ENCODE data around the gene CPNE6. TPM values are rescaled to one million over a fixed set of nuclear protein-coding genes. Genes with fewer than 3 reads are reported as not detected.
A peak's percentile ranks its signal among the peaks of the same experiment; 100 is the strongest.

Gene CPNE6
- total and polyA plus RNA-seq, 2 of the 8 experiments (the other 6 are each of a cell fraction or from before 2014, with no cell fraction given): 0.05 TPM; not detected in 1

- peaks cover 0 to 2% of the 10 kb centered on the region in 2 experiments for H4K20me1 ChIP-seq (replicated peaks in 1 of 2; ENCODE audit: control insufficient read depth in 1 of 2, insufficient read depth in 2 of 2, low read length in 2 of 2)
- H3K14ac ChIP-seq (ENCODE audit: insufficient read length): no peak overlapping the region
- peak overlapping the region; percentile 89 to 99 for H3K4me2 ChIP-seq (ENCODE audit: insufficient read depth in 1 of 2, low read depth in 2 of 2, low read length in 2 of 2)
- DNase-seq (ENCODE audit: low read depth in 1 of 2, low spot score in 2 of 2) (peak in 1 of 2 experiments; percentile 77), FAIRE-seq (no peak)
- H3K9ac ChIP-seq (replicated peaks in 1 of 4; ENCODE audit: extremely low read depth in 1 of 4, low read depth in 3 of 4, low read length in 3 of 4): peak overlapping the region in 3 of 4 experiments; percentile 38 to 65 (median 46); a peak in 6 of 7 replicates
- H3K36me3 ChIP-seq (ENCODE audit: control insufficient read depth in 2 of 4, insufficient read depth in 4 of 4, low read length in 3 of 4): no peaks in the 10 kb centered on the region
- peaks cover 9% of the 10 kb centered on the region for H3K23me2 ChIP-seq (ENCODE audit: low read depth, low read length)
- peak overlapping the region; percentile 60; the same call in 1 of the 2 replicates for H2BK5ac ChIP-seq (ENCODE audit: low read depth, low read length)
- H3K27me3 ChIP-seq (replicated peaks in 1 of 4; ENCODE audit: control insufficient read depth in 3 of 4, extremely low read depth in 1 of 4, insufficient read depth in 3 of 4, low read length in 3 of 4): no peaks in the 10 kb centered on the region; a peak in 1 of 7 replicates
- POLR2A ChIA-PET (ENCODE audit: partially characterized antibody): interaction anchor here (0.7 to 8.0 kb wide), 15 partner anchors 10 to 472 kb away, joined by 3 to 57 read pairs (median 3); partner anchors contain the start of genes DCAF11, JPH4, NRL and PCK2
- peak overlapping the region; percentile 48 for H3K18ac ChIP-seq (ENCODE audit: extremely low read depth, low read length)
- H3K56ac ChIP-seq (replicated peaks; ENCODE audit: insufficient read length, low read depth, low read length): no peak overlapping the region
- H2BK120ac ChIP-seq (replicated peaks; ENCODE audit: low read depth, low read length): no peak overlapping the region
- no peak overlapping the region for H3K4ac ChIP-seq (replicated peaks; ENCODE audit: insufficient read length, low read depth, low read length)
- peak overlapping the region; percentile 97; the same call in 1 of the 2 replicates for H4K8ac ChIP-seq (ENCODE audit: extremely low read depth, insufficient read depth, low read length)
- no peak overlapping the region for H3K27ac ChIP-seq (ENCODE audit: low read depth, low read length)
- 0 out of 2 replicates have a peak overlapping the region, but pooled peaks have one; percentile 50 for H2BK12ac ChIP-seq (ENCODE audit: low read depth, low read length)
- H3K4me3 ChIP-seq (ENCODE audit: extremely low read depth in 1 of 4, insufficient read depth in 2 of 4, low read depth in 3 of 4, low read length in 4 of 4): peak overlapping the region; percentile 56 to 82 (median 80)
- WGBS, 2 experiments (ENCODE audit: extremely low coverage in 1 of 2, insufficient coverage in 1 of 2, insufficient read length in 1 of 2, insufficient replicate concordance in 2 of 2, low coverage in 1 of 2, low lambda C conversion rate in 2 of 2, missing lambda C conversion rate in 1 of 2): 9% methylated on average over 20 of the region's 20 CpGs; no CpG with 5 or more reads in 1 of the 2 experiments
- H3K9me3 ChIP-seq (ENCODE audit: insufficient read depth in 2 of 2, low read depth in 1 of 2, low read length in 1 of 2): no peaks in the 10 kb centered on the region
- CTCF ChIA-PET (ENCODE audit: partially characterized antibody): interaction anchor here (0.6 to 9.6 kb wide), 8 partner anchors 10 to 58 kb away, joined by 3 to 234 read pairs (median 5); partner anchors contain the start of gene PCK2
- no peaks in the 10 kb centered on the region for H3K79me1 ChIP-seq (ENCODE audit: low read depth, low read length)
- H2AK5ac ChIP-seq (ENCODE audit: low read depth, low read length): 0 out of 2 replicates have a peak overlapping the region, but pooled peaks have one; percentile 24
- H2BK15ac ChIP-seq (ENCODE audit: low read length): no peak overlapping the region
- H3K79me2 ChIP-seq (ENCODE audit: control insufficient read depth in 1 of 2, insufficient read depth in 2 of 2, low read length in 2 of 2): no peaks in the 10 kb centered on the region
- H2AFZ ChIP-seq (ENCODE audit: low read length): no peak overlapping the region; the same call in 1 of the 2 replicates
- peak overlapping the region; percentile 91 for H4K5ac ChIP-seq (ENCODE audit: insufficient read length, low read depth, low read length)
- peaks cover 0 to 10% (median 5%) of the 10 kb centered on the region in 4 experiments; a peak in 5 of 7 replicates for H3K4me1 ChIP-seq (replicated peaks in 1 of 4; ENCODE audit: control insufficient read depth in 3 of 4, insufficient read depth in 4 of 4, low read length in 3 of 4)
- H2BK20ac ChIP-seq (ENCODE audit: low read length): no peak overlapping the region
- no peak overlapping the region for H3K23ac ChIP-seq (ENCODE audit: insufficient read length)
- no peak for TF ChIP-seq CREB1 (IDR thresholded peaks at IDR 0.05)
- H4K91ac ChIP-seq (replicated peaks; ENCODE audit: insufficient read length, low read length): no peak overlapping the region
Measured at GRCh38 chr14:24051176-24051788, 20.1 kb upstream of the CPNE6 start.

All from H1 (cell line).